H1 (cell line): Measurements from ENCODE around the gene MTNR1B. TPM values are rescaled to one million over a fixed set of nuclear protein-coding genes. Genes with fewer than 3 reads are reported as not detected.

Experiments
- BCL11A ChIP-seq, 2 experiments: IDR thresholded peaks; one replicate each; pipeline ENCODE4 v1.6.1; 2011; ENCODE audit warnings: low read depth in 2 of 2, low read length in 2 of 2, mild to moderate bottlenecking in 2 of 2
- CBX5 ChIP-seq: fragments of 300-800, 300-1000 bp; sonication (generic); IDR thresholded peaks from 2 replicates; pipeline ENCODE4 v1.7.1; 2016; ENCODE audit warnings: antibody characterized with exemption, low read length, low read depth
- EGR1 ChIP-seq: IDR thresholded peaks from 2 replicates; pipeline ENCODE4 v1.6.1; 2011; ENCODE audit warnings: low read depth, low read length, borderline replicate concordance
- KDM5A ChIP-seq: fragments of 200-600 bp; IDR thresholded peaks from 2 replicates; pipeline ENCODE4 v1.7.1; 2012; ENCODE audit warnings: mild to moderate bottlenecking, low read length, inconsistent platforms, mixed read lengths
- RFX5 ChIP-seq: IDR thresholded peaks from 2 replicates; pipeline ENCODE4 v1.6.1; 2011; ENCODE audit warnings: low read depth, low read length, improper control_type of control experiment, borderline replicate concordance
- SIX5 ChIP-seq: IDR thresholded peaks from 2 replicates; pipeline ENCODE4 v1.6.1; 2011; ENCODE audit warnings: mild to moderate bottlenecking, low read depth, low read length
- USF2 ChIP-seq: IDR thresholded peaks from 2 replicates; pipeline ENCODE4 v1.6.1; 2011; ENCODE audit warnings: low read length, improper control_type of control experiment
- ZNF274 ChIP-seq: IDR thresholded peaks from 2 replicates; pipeline ENCODE4 v1.7.0; 2012; ENCODE audit warnings: low read length, borderline replicate concordance; ENCODE audit errors: extremely low read depth
- polyA plus RNA-seq, 7 experiments: library from polyadenylated mRNA; depleted of rRNA in 3 of 7; stranded (reverse) in 5 of 7; unstranded in 2 of 7; fragments of >200 nt in 5 of 7; fragments of 200-250 nt in 2 of 7; gene quantifications; 1 replicate in 5 of 7; 2 replicates in 1 of 7; 4 replicates in 1 of 7; pipeline versions ENCODE4 v1.2.1 to v1.2.3, GENCODE V29; 2011 to 2013; ENCODE audit warnings: missing spikeins in 2 of 7, mixed read lengths in 2 of 7
- total RNA-seq: library from RNA; stranded (reverse); fragmentation: NEBNext Ultra II Directional; extraction: Animal tissue kit (Norgen Biotek cat#: 25700); gene quantifications from 2 replicates; pipeline ENCODE4 v1.2.1, GENCODE V29; 2021

MTNR1B gene
- total and polyA plus RNA-seq, 2 of the 8 experiments (the other 6 are each of a cell fraction or from before 2014, with no cell fraction given): 0.08 TPM; not detected in 1

- TF ChIP-seq USF2: no peak
- TF ChIP-seq KDM5A: no peak
- TF ChIP-seq SIX5: no peak
- TF ChIP-seq ZNF274: no peak
- no peak for TF ChIP-seq CBX5
- TF ChIP-seq BCL11A (IDR thresholded peaks at IDR 0.05; ENCODE audit: low read depth in 2 of 2, low read length in 2 of 2): no peak
- no peak for TF ChIP-seq RFX5
- no peak for TF ChIP-seq EGR1
Measured at GRCh38 chr11:92981508-92982043, 12.1 kb downstream of the MTNR1B start (continued).
